GM21723 (cell line): ENCODE data around the gene ZNF791.
A peak's percentile ranks its signal among the peaks of the same experiment; 100 is the strongest.
"Not testable (repeated sequence)": the region's sequence is repeated elsewhere in the genome, so short reads cannot be mapped to it uniquely, and the experiment has no call there.

Experiments
- ATAC-seq: cut with Tn5 transposase; IDR thresholded peaks from one replicate; pipeline ENCODE4 v1.9.1; 2021; ENCODE audit warnings: mild to moderate bottlenecking, moderate library complexity; ENCODE audit not compliant: unreplicated experiment

The ZNF791 gene

GRCh38 chr19:12610540-12611360, at the start of gene ZNF791, which contains the start of gene ZNF490:
TSS of gene ZNF791 (plus strand) at chr19:12610920. CDS start at chr19:12611080, 160 bp downstream.
TSS of gene ZNF490 (minus strand) at chr19:12610813. CDS start at chr19:12610680, 133 bp downstream.
- ATAC-seq, result peak; percentile 77

GRCh38 chr19:12564016-12564664, 46.6 kb upstream of the ZNF791 start:
- ATAC-seq, result no peak

GRCh38 chr19:12566380-12566779, 44.3 kb upstream of the ZNF791 start:
- ATAC-seq, result not testable (repeated sequence)

GRCh38 chr19:12567951-12568350, 42.8 kb upstream of the ZNF791 start:
- ATAC-seq, result no peak

- ATAC-seq, result no peak
Observed at GRCh38 chr19:12574036-12574435, 36.7 kb upstream of the ZNF791 start.

- ATAC-seq, result no peak
Observed at GRCh38 chr19:12578641-12579040, 32.1 kb upstream of the ZNF791 start.

GRCh38 chr19:12580180-12580694, 30.5 kb upstream of the ZNF791 start:
- ATAC-seq, result no peak

- no peak for ATAC-seq
Observed at GRCh38 chr19:12581100-12581499, 29.6 kb upstream of the ZNF791 start.

- no peak for ATAC-seq
Observed at GRCh38 chr19:12596485-12596884, 14.2 kb upstream of the ZNF791 start.

GRCh38 chr19:12596927-12597548, 13.7 kb upstream of the ZNF791 start:
- no peak for ATAC-seq

GRCh38 chr19:12597594-12597993, 13.1 kb upstream of the ZNF791 start:
- ATAC-seq, result no peak

GRCh38 chr19:12603714-12604113, 7.0 kb upstream of the ZNF791 start:
- ATAC-seq, result peak; percentile 51

GRCh38 chr19:12606796-12607195, 3.9 kb upstream of the ZNF791 start:
- no peak for ATAC-seq

GRCh38 chr19:12607631-12608030, 3.1 kb upstream of the ZNF791 start:
- no peak for ATAC-seq

- ATAC-seq, result no peak
Observed at GRCh38 chr19:12611361-12611699, 610 bp downstream of the ZNF791 start.

- no peak for ATAC-seq
Observed at GRCh38 chr19:12617646-12618045, 6.9 kb downstream of the ZNF791 start.

- ATAC-seq, result not testable (repeated sequence)
Observed at GRCh38 chr19:12621253-12622024, 10.7 kb downstream of the ZNF791 start.

GRCh38 chr19:12623361-12624031, 12.8 kb downstream of the ZNF791 start:
- ATAC-seq, result no peak

- ATAC-seq, result no peak
Observed at GRCh38 chr19:12626958-12627357, 16.2 kb downstream of the ZNF791 start.
